Measurements from ENCODE around the gene TCF7L2.
A peak's percentile ranks its signal among the peaks of the same experiment; 100 is the strongest.

The TCF7L2 gene

DNA sequence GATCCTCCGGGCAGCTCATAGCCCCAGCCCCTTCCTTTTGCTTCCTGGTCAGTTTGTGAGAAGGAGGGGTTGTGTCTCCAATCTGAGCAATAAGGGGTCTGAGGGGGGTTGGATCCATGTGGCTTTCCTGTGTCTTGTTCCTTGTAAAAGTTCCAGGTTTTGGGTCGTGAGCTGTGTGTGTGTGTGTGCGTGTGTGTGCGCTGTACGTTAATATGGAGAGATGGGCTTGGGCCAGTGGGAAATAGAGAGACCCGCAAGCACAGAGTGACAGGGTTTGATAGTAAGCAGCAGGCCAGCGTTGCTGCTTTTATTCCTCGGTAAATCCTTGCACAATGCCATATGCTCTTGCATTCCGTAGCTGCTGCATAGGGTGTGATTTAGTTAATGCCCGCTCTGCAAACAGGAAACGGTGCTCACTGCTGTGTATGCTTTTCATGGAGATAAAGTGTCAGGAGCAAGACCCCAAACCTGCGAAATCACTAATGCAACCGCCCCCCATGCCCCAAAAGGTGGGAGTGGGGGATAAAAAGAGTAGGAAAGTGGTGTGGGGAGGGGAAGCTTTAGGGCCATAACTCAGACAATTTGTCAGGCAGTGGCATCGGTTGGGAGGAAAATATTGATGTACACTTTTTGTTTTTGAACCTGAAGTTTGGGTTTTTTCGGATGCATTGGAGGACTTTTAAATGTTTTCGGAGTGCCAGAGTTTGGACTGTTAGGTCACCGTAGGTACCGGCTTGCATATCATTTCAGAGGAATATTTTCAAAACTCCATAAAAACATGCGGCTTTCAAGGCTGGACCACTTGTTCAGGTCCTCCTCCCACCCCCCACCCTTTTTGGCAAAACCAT lies 108.7 kb downstream of the TCF7L2 start:
- TF ChIP-seq SPI1 (IDR thresholded peaks at IDR 0.05; ENCODE audit: borderline replicate concordance, low read depth), result no peak
- TF ChIP-seq, protein P1, sequence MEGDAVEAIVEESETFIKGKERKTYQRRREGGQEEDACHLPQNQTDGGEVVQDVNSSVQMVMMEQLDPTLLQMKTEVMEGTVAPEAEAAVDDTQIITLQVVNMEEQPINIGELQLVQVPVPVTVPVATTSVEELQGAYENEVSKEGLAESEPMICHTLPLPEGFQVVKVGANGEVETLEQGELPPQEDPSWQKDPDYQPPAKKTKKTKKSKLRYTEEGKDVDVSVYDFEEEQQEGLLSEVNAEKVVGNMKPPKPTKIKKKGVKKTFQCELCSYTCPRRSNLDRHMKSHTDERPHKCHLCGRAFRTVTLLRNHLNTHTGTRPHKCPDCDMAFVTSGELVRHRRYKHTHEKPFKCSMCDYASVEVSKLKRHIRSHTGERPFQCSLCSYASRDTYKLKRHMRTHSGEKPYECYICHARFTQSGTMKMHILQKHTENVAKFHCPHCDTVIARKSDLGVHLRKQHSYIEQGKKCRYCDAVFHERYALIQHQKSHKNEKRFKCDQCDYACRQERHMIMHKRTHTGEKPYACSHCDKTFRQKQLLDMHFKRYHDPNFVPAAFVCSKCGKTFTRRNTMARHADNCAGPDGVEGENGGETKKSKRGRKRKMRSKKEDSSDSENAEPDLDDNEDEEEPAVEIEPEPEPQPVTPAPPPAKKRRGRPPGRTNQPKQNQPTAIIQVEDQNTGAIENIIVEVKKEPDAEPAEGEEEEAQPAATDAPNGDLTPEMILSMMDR (IDR thresholded peaks at IDR 0.05; ENCODE audit: insufficient read depth, low read length), result no peak
- no peak for DNase-seq (ENCODE audit: low read depth in 1 of 2, low spot score in 1 of 2)
- Histone ChIP-seq H3K4me3 (replicated peaks; ENCODE audit: insufficient read depth, low read length) (no peak overlapping the region), H3K27ac (replicated peaks) (no peak overlapping the region), H3K27me3 (ENCODE audit: insufficient read depth, poor library complexity, severe bottlenecking) (no peaks in the 10 kb centered on the region)

DNA sequence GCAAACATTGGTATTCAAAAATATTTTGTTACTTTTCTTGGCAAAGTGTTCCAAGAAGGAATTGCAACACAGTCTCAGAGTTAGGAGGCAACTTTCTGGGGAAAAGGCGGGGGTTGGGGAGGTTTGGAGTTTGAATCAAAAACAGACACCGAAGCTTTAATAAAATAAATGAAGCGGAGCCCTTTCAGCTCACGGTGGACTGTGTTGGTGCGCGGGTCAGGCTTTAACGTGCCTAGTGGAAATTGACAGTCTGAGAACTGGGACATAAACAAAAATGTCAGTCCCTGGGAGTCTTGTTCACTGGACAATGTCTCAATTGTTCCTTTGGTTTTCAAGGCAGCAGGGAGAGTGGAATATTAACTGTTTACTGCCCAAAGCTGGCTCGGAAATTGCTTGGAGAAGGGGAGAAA lies 109.3 kb downstream of the TCF7L2 start:
- no peak overlapping the region for H3K4me3 ChIP-seq (replicated peaks; ENCODE audit: insufficient read depth, low read length)
- no peak overlapping the region for H3K27ac ChIP-seq (replicated peaks)
- H3K27me3 ChIP-seq (ENCODE audit: insufficient read depth, poor library complexity, severe bottlenecking), result no peaks in the 10 kb centered on the region
- no peak for TF ChIP-seq SPI1 (IDR thresholded peaks at IDR 0.05; ENCODE audit: borderline replicate concordance, low read depth)
- DNase-seq (ENCODE audit: low read depth in 1 of 2, low spot score in 1 of 2), result no peak

DNA sequence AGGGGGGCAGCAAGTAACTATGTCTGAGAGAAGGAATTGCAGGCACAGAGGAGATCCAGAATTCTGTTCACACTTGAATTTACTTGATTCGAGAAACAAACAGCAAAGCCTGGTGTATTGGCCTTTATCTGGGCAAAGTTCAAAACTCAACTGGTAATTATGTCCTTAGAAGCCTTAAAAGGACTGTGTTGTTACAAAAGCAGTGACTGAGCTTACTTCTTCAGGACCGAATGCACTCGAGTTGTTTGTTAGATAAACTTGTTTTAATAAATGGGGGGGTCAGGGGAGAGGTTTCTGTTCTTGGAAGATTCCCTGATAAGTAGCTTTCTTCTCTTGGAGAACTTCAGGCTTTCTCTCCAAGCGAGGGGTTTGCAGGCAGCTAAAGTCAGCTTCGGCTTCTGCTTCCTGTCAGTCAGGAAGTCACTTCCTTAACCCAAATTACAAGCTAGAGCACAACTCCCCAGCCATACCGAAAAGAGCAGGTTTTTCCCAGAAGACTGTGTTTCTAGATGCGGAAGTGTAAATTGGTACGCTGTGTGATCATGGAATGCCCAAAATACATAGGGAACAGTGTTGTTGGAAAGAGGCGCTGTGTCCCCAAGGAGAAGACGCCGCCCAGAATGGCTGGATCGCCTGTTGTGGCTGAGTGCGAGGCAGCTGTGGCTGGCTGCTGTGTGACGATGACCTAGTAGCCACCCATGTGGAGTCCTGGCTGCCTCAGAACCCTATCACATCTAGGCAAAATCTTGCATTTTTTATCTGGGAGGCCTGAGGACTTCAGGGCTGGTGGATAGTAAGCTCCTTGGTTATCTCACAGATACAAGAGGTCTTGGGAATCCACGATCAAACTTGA lies 110.4 kb downstream of the TCF7L2 start:
- no peaks in the 10 kb centered on the region for H3K27me3 ChIP-seq (ENCODE audit: insufficient read depth, poor library complexity, severe bottlenecking)
- peak; percentile 29 to 46 for DNase-seq (ENCODE audit: low read depth in 1 of 2, low spot score in 1 of 2)
- H3K27ac ChIP-seq (replicated peaks), result peak overlapping the region; percentile 18
- H3K4me3 ChIP-seq (replicated peaks; ENCODE audit: insufficient read depth, low read length), result no peak overlapping the region
- TF ChIP-seq SPI1 (IDR thresholded peaks at IDR 0.05; ENCODE audit: borderline replicate concordance, low read depth) (peak; percentile 58; the same call in 1 of the 2 replicates), GABPA (IDR thresholded peaks at IDR 0.05; ENCODE audit: low read depth) (0 out of 2 replicates have a peak, but pooled peaks have one; percentile 31), POLR2AphosphoS5 (IDR thresholded peaks at IDR 0.05; ENCODE audit: low read depth) (no peak)
- TF ChIP-seq, protein P1 (IDR thresholded peaks at IDR 0.05; ENCODE audit: insufficient read depth, low read length), result no peak
- TF ChIP-seq, protein P2, sequence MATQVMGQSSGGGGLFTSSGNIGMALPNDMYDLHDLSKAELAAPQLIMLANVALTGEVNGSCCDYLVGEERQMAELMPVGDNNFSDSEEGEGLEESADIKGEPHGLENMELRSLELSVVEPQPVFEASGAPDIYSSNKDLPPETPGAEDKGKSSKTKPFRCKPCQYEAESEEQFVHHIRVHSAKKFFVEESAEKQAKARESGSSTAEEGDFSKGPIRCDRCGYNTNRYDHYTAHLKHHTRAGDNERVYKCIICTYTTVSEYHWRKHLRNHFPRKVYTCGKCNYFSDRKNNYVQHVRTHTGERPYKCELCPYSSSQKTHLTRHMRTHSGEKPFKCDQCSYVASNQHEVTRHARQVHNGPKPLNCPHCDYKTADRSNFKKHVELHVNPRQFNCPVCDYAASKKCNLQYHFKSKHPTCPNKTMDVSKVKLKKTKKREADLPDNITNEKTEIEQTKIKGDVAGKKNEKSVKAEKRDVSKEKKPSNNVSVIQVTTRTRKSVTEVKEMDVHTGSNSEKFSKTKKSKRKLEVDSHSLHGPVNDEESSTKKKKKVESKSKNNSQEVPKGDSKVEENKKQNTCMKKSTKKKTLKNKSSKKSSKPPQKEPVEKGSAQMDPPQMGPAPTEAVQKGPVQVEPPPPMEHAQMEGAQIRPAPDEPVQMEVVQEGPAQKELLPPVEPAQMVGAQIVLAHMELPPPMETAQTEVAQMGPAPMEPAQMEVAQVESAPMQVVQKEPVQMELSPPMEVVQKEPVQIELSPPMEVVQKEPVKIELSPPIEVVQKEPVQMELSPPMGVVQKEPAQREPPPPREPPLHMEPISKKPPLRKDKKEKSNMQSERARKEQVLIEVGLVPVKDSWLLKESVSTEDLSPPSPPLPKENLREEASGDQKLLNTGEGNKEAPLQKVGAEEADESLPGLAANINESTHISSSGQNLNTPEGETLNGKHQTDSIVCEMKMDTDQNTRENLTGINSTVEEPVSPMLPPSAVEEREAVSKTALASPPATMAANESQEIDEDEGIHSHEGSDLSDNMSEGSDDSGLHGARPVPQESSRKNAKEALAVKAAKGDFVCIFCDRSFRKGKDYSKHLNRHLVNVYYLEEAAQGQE (IDR thresholded peaks at IDR 0.05; ENCODE audit: insufficient replicate concordance, low read depth), result no peak

DNA sequence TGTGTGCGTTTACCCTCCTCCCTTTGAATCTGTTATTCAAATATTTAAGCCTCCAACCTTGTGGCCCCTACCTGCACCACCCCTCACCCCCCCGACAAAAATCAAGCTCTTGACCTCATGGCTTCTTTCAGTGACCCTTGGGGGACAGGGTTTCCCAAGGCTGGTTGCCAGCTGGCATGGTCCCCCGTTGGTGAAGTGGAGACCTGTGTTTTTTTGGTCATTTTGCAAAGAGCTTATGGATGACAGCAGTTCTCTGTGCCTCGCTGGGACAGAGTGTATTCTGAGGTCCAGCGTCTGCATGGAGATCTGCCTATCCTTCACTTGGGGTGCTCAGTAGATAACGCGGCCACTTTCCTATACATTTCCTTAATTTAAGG lies 111.0 kb downstream of the TCF7L2 start:
- DNase-seq (ENCODE audit: low read depth in 1 of 2, low spot score in 1 of 2), result no peak
- TF ChIP-seq, protein P2 (IDR thresholded peaks at IDR 0.05; ENCODE audit: insufficient replicate concordance, low read depth), result no peak
- TF ChIP-seq SPI1 (IDR thresholded peaks at IDR 0.05; ENCODE audit: borderline replicate concordance, low read depth), result no peak
- no peak for TF ChIP-seq POLR2AphosphoS5 (IDR thresholded peaks at IDR 0.05; ENCODE audit: low read depth)
- TF ChIP-seq, protein P1 (IDR thresholded peaks at IDR 0.05; ENCODE audit: insufficient read depth, low read length), result no peak
- no peak for TF ChIP-seq GABPA (IDR thresholded peaks at IDR 0.05; ENCODE audit: low read depth)
- no peak overlapping the region for H3K27ac ChIP-seq (replicated peaks)
- no peak overlapping the region for H3K4me3 ChIP-seq (replicated peaks; ENCODE audit: insufficient read depth, low read length)
- no peaks in the 10 kb centered on the region for H3K27me3 ChIP-seq (ENCODE audit: insufficient read depth, poor library complexity, severe bottlenecking)
